GM23338 (cell line): ENCODE measurements around the gene DNAH8. TPM values are rescaled to one million over a fixed set of nuclear protein-coding genes. Genes with fewer than 3 reads are reported as not detected.

Experiments
- CREB1 ChIP-seq: fragments of 250-450 bp; sonication (Bioruptor Pico); IDR thresholded peaks from 2 replicates; pipeline ENCODE4 v1.5.0; 2020; ENCODE audit warnings: low read depth, mild to moderate bottlenecking, moderate library complexity
- NANOG ChIP-seq: IDR thresholded peaks from 2 replicates; pipeline ENCODE4 v1.6.1; 2016; ENCODE audit warnings: antibody characterized with exemption, borderline replicate concordance
- ZNF114 ChIP-seq: fragments of 250-450 bp; sonication (Bioruptor Pico); IDR thresholded peaks from 2 replicates; pipeline ENCODE4 v1.5.0; 2020; ENCODE audit warnings: mild to moderate bottlenecking, moderate library complexity
- ZNF462 ChIP-seq: fragments of 250-450 bp; sonication (Bioruptor Pico); IDR thresholded peaks from 2 replicates; pipeline ENCODE4 v1.5.0; 2020; ENCODE audit warnings: mild to moderate bottlenecking, moderate library complexity
- polyA plus RNA-seq: library from polyadenylated mRNA; unstranded; fragments of >200 nt; fragmentation: Nextera tagmentation; extraction: Ambion mirVana; gene quantifications from 2 replicates; pipeline ENCODE4 v1.2.1, GENCODE V29; 2016
- total RNA-seq: library from RNA; depleted of rRNA; stranded (reverse); fragments of >200 nt; shearing (Covaris generic); gene quantifications from 2 replicates; pipeline ENCODE4 v1.2.3, GENCODE V29; 2014
- TF ChIP-seq, protein P1 (sequence below): IDR thresholded peaks from one replicate; pipeline ENCODE4 v1.6.1; 2018; ENCODE audit warnings: antibody characterized with exemption; ENCODE audit not compliant: unreplicated experiment

DNAH8 gene
- total and polyA plus RNA-seq, 2 experiments from 2014 or later: 0.02 TPM; not detected in 1

GRCh38 chr6:38901802-38902522 is 186.9 kb downstream of the DNAH8 start (continued):
- TF ChIP-seq ZNF462 (peak; percentile 98), NANOG (no peak), ZNF114 (CRISPR knock-in tag) (peak; percentile 82; the same call in 1 of the 2 replicates), CREB1 (CRISPR knock-in tag) (no peak)
- TF ChIP-seq, protein P1, sequence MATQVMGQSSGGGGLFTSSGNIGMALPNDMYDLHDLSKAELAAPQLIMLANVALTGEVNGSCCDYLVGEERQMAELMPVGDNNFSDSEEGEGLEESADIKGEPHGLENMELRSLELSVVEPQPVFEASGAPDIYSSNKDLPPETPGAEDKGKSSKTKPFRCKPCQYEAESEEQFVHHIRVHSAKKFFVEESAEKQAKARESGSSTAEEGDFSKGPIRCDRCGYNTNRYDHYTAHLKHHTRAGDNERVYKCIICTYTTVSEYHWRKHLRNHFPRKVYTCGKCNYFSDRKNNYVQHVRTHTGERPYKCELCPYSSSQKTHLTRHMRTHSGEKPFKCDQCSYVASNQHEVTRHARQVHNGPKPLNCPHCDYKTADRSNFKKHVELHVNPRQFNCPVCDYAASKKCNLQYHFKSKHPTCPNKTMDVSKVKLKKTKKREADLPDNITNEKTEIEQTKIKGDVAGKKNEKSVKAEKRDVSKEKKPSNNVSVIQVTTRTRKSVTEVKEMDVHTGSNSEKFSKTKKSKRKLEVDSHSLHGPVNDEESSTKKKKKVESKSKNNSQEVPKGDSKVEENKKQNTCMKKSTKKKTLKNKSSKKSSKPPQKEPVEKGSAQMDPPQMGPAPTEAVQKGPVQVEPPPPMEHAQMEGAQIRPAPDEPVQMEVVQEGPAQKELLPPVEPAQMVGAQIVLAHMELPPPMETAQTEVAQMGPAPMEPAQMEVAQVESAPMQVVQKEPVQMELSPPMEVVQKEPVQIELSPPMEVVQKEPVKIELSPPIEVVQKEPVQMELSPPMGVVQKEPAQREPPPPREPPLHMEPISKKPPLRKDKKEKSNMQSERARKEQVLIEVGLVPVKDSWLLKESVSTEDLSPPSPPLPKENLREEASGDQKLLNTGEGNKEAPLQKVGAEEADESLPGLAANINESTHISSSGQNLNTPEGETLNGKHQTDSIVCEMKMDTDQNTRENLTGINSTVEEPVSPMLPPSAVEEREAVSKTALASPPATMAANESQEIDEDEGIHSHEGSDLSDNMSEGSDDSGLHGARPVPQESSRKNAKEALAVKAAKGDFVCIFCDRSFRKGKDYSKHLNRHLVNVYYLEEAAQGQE: no peak
